Bronchus fibroblast of lung (primary cell): ENCODE measurements around the gene CILP. TPM values are rescaled to one million over a fixed set of nuclear protein-coding genes. Genes with fewer than 3 reads are reported as not detected.

Experiments used
- total RNA-seq: library from RNA; depleted of rRNA; stranded (reverse); fragments of >200 nt; gene quantifications from 2 replicates; pipeline ENCODE4 v1.2.3, GENCODE V29; 2015

The CILP gene
- total RNA-seq = under 0.01 and 0.17 TPM in 2 replicates

DNA sequence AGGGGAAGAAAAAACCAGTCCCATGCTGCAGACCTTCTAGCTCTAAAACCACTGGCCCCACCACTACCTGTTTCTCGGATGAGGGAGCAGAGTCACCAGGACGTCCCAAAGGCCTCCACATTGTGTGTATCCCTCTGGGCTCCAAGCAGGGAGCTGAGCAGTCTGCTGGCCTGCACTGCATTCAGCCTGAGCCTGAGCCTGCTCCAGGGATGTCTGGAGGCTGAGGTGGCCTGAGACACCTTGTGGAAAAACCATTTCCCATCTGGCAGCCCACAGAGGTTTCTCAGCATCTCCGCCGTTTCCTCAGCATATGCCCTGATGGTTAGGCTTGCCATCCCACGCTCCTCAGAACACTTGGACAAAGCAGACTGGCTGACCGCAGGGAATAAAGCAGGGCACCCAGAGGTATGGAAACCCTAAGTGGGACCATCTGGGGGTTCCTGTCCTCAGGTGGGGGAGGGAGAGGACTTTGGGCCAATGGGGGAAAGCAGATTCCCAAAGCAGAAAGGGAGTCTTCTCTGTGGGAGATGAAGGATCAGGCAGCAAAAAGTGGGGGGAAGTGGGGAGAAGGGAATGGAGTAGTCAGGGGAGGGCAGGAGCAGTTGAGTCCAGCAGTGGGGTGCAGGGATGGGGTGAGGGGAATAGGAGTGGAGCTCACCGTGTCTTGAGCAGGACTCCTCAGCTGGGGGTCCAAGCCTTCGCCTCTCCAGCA, at the start of gene CILP:
Gene CILP (minus strand): TSS at position 704 of the 712 bp plus-strand sequence. CDS start 1,718 bp downstream, outside the sequence.

DNA sequence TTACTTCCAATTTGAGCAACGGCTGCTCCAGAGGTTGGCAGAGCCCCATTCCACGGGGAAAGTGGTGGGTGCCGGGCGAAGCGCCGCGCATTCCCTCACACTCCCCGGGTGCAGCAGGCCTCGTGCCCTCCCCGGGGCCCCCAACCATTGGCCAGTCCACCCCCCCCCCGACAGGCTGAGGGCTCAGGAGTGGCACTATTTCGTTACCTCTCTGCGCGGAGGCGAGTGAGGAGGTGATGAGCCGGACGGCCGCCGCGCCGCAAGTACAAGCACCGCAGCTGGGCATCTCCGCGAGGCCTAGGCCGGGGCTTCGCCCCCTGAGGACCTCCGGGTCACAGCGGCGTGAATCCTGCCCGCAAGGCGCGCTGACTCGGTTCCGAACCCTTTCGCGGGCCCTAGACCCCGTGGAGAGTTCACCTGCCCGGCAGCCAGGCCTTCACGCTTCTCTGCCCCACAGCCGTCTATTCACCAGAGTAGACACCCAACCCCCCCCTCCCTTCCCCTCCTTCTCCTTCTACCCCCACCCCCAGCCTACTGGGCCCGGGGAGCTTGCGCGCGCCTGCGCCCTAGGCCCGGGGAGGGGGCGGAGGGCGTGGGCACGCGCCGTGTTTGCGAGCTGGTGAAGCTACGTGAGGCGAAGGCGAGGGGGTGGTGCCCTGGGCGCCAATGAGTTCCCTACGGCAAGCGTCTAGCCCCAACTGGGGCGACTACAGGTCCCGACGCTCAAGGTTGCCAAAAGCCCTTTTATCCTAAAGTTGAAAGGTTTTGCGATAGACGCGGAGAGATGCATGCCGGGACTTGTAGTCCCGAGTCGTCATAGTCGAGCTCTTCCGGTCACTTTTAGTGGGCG, 26.2 kb downstream of the CILP start, which contains the start of gene CLPX:
Gene CLPX (minus strand): TSS at position 475 of the 850 bp plus-strand sequence. CDS start 189 bp downstream, at position 286.

Other genes starting within 250 kb of the CILP start
- gene SPG21, start 221.6 kb downstream of the CILP start, total RNA-seq = 63.9 and 65.7 TPM in 2 replicates
- gene MTFMT, start 181.8 kb downstream of the CILP start, total RNA-seq = 24.7 and 29.9 TPM in 2 replicates
- gene SLC51B, start 166.1 kb downstream of the CILP start, total RNA-seq = not detected in 2 replicates
- 8.5 and 10.4 TPM in 2 replicates for gene RASL12, start 143.5 kb downstream of the CILP start, total RNA-seq
- not detected in 2 replicates for gene KBTBD13, start 134.7 kb downstream of the CILP start, total RNA-seq
- gene UBAP1L, start 96.3 kb downstream of the CILP start, total RNA-seq = under 0.01 and 0.30 TPM in 2 replicates
- gene PDCD7, start 77.7 kb downstream of the CILP start, total RNA-seq = 11.7 and 13.8 TPM in 2 replicates
- gene CLPX, start 26.1 kb downstream of the CILP start, total RNA-seq = 19.3 and 19.5 TPM in 2 replicates
- 5.1 and 7.1 TPM in 2 replicates for gene PARP16, start 75.4 kb upstream of the CILP start, total RNA-seq
- not detected in 2 replicates for gene RNU5A-1, start 84.6 kb upstream of the CILP start, total RNA-seq
- gene RNU5B-1, start 93.2 kb upstream of the CILP start, total RNA-seq = not detected in 2 replicates
- gene IGDCC3, start 166.5 kb upstream of the CILP start, total RNA-seq = under 0.01 TPM in 1 of 2 replicates, not detected in the other
- gene IGDCC4, start 211.5 kb upstream of the CILP start, total RNA-seq = 1.3 and 1.5 TPM in 2 replicates